HUDEP-2 (cell line): ENCODE data around the gene OSBPL2.

Experiments
- DNase-seq, 76 experiments: peaks; one replicate each; lab custom pipeline; 2025; ENCODE audit not compliant: unreplicated experiment in 76 of 76; lab: John Stamatoyannopoulos, UW

OSBPL2 gene

DNA sequence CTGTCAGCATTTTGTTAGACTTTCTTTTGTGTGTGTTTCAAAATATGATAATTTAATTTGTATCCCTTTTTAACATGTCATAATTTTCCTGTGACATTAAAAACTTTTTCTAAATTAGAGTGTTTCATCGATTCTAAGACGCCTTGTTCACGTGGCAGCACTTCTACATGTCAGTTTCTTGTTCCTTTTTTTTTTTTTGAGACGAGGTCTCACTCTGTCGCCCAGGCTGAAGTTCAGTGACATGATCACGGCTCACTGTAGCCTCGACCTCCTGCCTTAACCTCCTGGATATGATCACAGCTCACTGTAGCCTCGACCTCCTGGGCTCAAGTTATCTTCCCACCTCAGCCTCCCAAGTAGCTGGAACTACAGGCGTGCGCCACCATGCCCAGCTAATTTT, 36.9 kb downstream of the OSBPL2 start:
- DNase-seq: no peak

DNA sequence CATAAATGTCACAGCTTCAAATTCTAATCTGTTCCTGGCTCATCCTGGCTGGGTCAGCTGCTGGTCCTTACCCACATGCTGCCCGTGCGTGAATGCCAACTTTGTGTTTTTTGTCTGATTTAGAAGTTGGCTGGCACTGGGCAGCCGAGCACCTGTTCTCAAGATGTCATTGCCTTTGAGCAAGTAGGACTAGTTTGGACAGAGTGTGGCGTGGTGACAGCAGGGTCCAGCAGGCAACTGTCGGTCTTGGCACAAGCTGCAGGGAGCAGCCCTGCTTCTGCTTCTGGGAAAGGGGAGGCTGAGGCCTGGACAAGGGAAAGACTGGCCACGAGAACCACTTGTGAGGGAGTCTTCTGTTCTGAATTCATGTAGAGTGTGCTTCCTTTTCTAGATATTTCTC, 38.1 kb downstream of the OSBPL2 start:
- no peak for DNase-seq

DNA sequence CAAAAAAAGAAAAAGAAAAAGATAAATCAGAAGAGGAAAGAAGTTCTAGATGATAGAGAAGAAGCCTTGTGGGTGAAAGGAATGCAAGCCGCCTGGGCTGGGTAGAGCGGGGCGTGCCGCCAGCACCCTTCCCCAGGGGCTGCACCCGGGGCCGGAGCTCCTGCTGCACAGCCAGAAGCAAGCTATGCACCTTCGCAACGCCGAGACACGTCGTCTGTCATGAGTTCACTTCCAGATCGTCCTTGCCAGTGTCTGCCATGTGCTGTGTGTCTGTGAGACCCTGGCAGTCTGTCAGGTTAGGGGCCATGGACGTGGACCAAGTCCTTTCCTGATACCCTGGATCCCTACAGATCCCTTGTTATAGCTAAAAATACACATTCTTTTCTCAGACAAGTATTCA, 38.9 kb downstream of the OSBPL2 start:
- no peak for DNase-seq

DNA sequence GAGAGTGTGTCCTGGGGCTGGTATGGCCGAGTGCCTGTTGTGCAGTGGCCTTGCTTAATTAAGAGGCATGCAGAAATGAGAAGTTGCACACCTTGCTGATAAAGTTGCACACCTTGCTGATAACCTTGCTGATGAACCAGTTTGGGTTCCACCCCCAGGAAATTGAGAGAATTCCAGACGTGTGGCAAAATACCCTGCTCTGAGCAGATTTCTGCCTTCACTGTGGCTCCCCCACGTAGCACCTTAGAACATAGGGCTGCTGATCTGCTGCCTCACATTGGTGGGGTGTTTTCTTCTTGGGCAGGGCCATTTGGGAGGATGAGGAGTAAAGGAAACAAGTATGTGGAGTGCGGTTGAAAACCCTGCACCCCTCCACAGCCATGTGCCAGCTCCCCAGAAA, 42.0 kb downstream of the OSBPL2 start:
- no peak for DNase-seq

DNA sequence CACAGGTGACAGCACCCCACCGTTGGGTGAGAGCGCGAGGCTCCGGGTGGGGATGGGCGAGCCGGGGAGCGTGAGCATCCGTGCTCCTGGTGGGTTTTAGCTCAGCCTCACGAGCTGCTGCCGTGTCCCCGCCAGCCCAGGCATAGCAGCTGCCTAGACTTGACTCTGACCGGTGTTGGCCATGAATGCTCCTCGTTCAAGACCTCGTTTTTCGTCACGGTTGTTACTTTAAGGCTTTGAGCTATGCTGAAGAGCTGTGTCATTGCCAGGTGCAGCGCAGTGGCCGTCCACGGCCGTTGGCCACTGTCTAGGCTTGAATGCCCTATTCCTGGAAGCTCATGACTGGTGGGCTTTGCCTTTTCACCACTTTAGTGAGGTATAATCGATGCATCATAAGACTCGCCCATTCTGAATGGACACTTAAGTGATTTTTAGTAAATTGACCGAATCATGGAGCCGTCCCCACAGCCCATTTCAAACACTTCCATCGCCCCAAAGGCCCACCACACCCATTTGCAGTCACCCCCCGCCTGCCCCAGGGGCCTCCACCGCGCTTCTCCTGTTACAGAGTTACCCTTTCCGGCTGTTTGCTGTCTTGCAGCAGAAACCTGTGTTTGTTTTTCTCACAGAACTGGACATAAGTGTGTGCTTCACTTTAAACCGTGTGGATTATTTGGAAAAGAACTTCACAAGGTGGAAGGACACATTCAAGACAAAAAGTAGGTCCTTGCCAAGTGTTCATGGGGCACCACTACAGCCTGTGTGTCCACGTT, 43.0 kb downstream of the OSBPL2 start:
- DNase-seq: no peak

DNA sequence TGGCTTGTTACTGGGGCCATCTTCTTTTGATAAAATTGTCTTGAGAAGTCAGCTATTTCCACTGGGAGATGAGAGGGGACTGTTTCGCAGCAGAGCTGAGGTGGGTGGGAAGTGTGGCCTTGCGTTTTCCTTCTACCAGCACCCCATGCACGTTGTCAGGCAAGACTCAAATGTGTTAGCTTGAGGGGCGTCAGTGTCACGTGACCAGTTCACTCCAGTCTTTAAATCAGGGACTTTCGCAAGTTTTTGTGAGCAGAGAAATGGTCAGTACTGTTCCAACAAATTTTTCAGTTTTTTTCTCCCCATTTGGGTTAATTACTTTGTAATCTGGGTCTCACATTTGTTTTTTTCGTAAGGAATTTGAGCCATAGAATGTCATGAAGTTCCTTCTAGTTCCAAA, 43.8 kb downstream of the OSBPL2 start:
- no peak for DNase-seq

DNA sequence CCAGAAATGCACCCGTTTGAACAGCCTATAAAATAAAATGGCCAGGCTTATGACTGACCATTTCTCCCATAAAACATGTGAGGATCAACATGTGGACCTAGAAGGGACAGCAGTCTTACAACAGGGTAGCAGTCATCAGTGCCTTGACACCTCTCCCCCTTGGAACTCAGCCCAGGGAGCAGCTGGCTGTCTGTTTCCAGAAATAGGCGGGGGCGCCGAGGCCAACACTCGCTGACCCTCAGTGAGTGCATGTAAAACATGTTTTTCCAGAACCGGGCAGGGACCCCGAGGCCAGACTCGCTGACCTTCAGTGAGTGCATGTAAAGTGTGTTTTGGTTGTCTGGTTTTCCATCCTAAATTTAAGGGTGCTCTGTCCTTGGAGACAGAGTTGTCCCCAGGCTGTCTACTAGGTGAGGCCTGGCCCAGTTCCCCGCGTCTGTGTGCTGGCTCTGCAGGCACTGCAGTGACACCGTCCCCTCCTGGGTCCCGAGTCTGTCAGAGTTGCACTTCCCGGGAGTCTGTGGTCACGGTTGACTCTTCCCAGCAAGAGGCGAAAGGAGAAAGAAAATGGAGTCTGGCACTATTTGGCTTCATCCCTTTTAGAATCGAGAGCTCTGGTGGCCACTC, 44.7 kb downstream of the OSBPL2 start:
- no peak for DNase-seq

DNA sequence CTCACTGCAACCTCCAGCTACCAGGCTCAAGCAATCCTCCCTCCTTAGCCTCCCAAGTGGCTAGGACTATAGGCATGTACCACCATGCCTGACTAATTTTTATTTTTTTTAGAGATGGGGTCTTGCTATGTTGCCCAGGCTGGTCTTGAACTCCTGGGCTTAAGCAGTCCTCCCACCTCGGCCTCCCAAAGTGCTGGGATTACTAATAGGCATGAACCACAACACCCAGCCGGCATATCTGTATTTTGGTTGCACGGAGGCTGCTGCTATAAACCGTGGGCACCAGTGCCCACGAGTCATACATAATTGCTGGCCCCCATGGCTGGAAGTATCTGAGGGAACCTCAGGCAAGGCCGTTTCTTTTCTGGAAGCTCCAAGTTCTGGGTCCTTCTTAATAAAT, 46.1 kb downstream of the OSBPL2 start:
- no peak for DNase-seq

DNA sequence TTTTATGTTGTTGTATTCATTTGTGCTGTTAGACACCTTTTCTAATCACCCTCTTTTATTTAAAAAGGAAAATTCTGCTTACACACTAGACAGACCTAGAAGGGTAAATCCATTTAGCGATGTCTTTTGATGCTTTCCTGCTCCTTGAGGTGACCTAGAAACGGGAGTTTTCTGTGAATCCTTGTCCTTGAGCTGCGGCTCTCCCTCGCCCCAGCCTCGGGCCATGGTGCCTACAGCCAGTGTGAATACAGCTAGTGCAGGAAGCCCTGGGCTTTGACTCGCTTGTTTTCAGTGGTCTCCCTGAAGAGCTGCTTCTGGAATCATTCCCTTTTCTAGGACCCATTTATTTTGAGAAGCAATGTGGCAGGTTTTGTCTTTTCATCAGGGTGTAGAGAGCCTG, 46.8 kb downstream of the OSBPL2 start:
- DNase-seq: no peak

DNA sequence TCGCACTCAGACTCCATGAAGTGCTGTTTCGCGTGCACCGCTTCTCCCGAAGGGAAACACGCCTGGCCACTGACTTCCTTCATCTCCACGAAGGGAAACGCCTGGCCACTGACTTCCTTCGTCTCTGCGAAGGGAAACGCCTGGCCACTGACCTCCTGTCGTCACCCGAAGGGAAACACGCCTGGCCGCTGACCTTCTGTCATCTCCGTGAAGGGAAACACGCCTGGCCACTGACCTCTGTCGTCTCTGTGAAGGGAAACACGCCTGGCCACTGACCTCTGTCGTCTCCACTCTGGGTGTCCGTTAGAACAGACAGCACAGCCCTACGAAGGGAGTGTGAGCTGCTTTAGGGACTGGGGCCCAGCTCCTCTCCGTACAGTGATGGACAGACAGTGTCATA, 47.4 kb downstream of the OSBPL2 start:
- no peak for DNase-seq

DNA sequence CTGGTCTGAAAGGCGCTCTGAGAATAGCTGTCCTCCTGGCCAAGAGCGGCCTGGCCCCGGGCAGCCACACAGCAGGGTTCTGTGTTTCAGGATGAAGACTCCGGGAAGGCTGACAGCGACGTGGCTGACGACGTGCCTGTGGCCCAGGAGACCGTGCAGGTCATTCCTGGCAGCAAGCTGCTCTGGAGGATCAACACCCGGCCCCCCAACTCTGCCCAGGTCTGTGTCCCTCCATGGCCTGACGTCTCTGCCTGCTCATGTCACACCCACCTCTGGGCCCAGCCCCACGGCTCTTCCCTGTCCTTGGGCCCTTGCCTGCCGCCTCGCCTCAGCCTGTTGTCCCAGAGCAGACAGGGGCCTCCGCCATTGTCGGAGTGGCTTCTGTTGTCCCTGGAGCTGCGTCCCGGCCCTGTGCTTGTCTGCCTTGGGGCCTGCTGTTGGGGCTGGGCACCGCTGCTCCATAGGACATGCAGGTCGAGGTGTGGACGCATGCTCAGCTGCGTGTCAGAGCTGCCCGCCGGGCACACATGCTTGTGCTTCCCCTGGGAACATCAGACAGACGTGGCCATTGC, 48.3 kb downstream of the OSBPL2 start:
- no peak for DNase-seq

DNA sequence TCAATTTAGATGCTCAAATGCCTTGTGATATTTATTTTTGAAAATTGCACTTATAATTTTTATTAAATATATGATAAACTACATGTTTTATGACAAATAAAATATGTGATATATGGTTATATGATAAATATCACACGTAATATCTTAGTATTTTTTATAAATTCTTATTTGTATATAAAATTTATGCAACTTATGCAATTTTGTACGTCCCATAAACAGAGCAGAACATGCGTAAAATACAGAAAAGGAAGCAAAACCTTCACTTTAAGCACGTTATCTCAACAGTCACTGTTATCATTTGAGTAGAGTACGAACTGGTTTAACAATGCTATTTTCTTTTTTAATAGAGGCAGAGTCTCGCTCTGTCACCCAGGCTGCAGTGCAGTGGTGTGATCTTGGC, 48.8 kb downstream of the OSBPL2 start:
- DNase-seq: no peak

DNA sequence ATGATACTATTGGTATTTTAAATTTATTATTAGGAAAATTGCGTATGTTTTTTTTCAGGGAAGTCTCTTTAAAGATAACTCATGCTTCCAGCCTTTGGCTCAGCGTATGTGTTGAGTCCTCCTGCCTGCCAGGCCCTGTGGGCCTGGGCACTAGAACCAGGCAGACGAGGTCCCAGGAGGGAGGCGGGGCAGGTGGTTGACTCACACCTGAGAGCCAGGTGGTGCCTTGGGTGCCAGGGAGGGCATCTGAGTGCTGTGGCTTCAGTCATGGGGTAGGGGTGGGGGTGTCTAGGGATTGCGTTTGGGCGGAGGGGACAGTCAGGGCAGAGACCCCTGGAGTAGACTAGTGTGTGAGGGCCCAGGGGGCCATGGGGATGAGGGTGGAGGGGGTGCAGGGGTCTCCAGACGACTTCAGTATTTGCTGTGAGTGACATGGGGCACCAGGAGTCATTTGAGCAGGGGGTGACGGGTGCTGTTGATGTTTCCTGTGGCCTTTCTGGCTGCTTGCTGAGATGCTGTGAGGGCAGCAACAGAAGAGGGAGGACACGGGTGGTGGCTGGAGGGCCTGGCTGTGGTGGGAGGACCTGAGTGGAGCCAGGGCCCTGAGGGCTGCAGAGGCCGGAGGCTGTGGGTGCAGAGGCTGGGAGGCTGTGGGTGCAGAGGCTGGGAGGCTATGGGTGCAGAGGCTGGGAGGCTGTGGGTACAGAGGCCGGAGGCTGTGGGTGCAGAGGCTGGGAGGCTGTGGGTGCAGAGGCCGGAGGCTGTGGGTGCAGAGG, 49.6 kb downstream of the OSBPL2 start:
- no peak for DNase-seq

DNA sequence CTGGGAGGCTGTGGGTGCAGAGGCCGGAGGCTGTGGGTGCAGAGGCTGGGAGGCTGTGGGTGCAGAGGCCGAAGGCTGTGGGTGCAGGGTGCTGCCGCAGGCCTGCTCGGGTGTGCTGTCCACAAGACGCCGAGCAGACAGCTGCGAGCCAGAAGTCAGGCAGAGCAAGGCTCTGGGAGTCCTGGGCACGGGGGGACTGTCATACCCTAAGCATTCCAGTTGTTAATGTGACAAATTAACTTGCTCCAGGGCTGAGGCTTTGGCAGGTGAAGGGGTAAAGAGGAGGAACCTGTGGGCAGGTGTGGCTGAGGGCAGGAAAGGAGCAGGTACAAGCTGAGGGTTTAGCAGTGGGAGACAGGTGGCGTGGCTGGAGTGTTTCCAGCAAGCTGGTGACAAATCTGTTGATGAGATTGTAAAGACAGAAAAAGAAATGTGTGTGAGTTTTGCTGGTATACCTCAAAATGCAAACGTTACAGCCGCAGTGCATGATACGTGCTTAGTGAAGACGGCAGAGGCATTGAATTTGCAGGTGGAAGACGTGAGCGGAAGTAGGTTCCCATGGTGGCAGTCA, 50.3 kb downstream of the OSBPL2 start:
- DNase-seq: no peak

DNA sequence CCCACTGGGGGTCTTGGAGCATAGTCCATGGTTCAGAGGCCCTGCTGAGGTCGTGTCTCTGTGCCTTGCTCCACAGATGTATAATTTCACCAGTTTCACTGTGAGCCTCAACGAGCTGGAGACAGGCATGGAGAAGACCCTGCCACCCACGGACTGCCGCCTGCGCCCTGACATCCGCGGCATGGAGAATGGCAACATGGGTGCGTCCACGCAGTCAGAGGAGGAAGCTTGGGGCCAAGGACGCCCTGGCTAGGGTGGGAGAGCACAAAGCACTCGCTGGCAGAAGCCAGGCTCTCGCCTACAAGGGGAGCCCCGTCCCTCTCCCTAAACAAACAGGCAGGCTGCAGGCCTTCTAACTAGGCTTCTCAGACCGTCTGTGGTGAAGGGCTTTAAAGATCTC, 50.8 kb downstream of the OSBPL2 start:
- no peak for DNase-seq

DNA sequence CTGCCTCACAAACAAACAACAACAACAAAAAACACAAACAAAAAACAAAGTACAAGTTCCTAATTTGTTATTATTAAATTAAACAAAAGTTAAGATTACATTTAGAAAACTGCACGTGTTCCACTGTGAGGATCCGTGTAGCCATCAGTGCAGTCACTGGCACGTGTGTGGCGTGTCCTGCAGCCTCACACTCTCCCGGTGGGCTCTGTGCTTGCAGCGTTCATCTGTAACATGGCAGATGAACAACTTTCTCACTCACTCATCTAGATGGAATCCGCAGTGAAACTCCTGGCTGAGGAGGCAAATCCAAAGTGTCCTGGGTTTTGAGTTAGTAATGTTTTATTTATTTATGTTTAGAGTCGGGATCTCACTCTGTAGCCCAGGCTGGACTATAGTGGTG, 51.6 kb downstream of the OSBPL2 start:
- DNase-seq: no peak

DNA sequence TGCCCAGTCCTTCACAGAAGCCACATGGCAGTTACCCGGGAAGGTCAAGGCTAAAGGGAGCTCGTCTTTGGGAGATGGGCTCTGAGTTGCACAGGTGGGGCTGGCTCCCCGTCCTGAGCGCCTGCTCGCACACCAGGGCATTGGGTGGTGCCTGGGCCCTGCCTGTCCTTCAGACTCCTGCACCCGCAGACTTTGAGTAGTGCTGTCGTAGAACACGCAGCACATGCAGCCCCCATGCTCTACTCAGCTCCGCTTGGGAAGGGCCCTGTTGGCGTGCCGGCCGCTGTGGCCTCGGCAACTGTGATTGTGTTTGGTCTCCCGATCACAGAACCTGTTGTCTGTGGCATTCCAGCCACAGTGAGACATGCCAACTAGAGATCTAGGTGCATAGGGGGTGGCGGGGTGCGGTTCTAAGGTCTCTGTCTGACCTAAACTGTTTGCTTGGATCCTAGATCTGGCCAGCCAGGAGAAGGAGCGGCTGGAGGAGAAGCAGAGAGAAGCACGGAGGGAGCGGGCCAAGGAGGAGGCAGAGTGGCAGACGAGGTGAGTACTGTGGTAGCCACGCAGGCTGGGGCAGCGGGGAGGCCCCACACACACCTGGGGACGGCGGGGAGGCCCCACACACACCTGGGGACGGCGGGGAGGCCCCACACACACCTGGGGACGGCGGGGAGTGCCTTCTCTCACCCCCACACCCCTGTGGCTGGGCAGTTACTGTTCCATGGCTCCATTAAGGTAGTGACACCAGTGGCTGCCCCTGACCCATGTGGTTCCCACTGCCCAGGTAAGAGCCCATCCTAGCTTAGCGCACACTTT, 53.1 kb downstream of the OSBPL2 start:
- no peak for DNase-seq

DNA sequence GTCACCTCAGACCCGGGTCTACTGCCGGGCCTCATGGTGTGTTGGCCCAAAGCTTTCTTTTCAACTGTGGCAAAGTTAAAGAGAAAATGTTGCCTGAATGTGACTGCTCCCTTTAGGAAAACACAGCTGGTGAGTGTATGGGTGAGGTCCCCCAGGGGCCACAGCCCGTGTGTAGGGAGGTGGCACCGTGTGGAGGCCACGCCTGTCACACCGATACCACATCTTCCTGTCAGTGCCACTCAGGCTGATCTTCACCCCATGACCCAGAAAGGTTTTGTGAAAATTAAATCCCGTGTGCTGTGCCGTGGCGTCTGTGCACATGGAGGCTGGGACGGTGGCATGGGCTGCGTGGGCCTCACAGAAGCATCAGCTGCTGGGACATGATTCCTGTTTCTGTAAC, 53.8 kb downstream of the OSBPL2 start:
- no peak for DNase-seq

DNA sequence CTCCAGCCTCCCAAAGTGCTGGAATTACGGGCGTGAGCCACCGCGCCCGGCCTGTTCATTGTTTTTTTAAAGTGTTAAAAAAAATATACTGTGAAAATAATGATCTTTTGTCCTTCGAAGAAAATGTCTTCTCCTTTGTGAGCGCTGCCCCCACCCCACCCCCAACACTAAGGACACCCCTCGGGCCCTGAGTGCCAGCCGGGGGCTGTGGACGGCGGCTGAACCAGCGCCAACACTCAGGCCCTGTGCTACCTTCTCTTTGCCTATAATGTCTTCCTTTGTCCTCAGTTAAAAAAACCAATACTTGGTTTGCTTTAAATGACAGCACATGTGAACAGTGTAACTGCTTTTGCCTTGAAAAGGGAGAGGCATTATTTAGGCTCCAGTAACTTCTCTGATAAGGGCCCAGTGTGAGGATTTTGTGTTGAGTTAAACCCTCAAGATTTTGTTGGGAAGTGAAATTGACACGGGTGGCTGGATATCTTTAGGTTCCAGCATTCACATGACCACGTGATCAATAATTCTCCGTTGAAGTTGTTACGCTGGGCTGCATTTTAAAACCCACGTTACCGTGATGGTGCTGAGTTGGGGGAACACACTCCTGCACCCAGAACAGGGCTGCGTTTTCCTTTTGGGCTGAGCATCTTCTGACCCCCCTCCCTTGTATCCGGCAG, 54.9 kb downstream of the OSBPL2 start:
- DNase-seq: no peak

DNA sequence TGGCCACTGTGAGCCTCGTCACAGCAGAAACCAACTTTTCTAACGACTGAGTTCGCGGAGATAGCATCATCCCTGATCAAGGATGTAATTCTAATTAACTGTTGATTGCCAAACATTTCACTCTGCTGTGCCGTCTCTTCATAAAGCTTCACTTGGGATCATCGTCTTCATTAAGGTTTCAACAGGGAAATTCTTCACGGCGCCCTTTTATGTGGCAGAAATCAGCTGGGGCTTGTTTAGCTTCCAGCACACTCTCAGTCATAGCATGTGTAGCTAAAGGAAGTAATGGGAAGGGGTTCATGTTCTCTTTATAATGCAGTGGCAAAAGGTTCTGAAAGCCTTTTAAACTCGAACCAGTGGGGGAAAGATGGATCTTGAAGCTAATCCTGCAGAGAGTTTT, 55.6 kb downstream of the OSBPL2 start:
- no peak for DNase-seq
